ENCODE data around the gene CCDC187.

GRCh38 chr9:136264031-136264430 lies 39.9 kb downstream of the CCDC187 start:
- TF ChIP-seq CTCF (IDR thresholded peaks at IDR 0.05; ENCODE audit: borderline replicate concordance, extremely low read depth, low read length, poor library complexity, severe bottlenecking) (no peak), EZH2 (IDR thresholded peaks at IDR 0.05; ENCODE audit: borderline replicate concordance, low read depth, low read length, severe bottlenecking) (no peak)
